ENCODE data around the gene LDLRAD3.

LDLRAD3 gene

GRCh38 chr11:36254713-36255112 is 310.9 kb downstream of the LDLRAD3 start:
- H3K4me3 ChIP-seq (ENCODE audit: extremely low read depth, insufficient read depth, low read length, poor library complexity, severe bottlenecking) = no peak overlapping the region
- 83 to 100% methylated on average over 1 of the region's 1 CpG for WGBS, 2 experiments (ENCODE audit: insufficient coverage in 2 of 2)
- peaks cover 6% of the 10 kb centered on the region for H3K4me1 ChIP-seq (ENCODE audit: control insufficient read depth, insufficient read depth, low read length, poor library complexity, severe bottlenecking)
- no peak overlapping the region for H3K27ac ChIP-seq (ENCODE audit: low read depth, low read length, severe bottlenecking)
- peaks cover 9% of the 10 kb centered on the region for H3K9me3 ChIP-seq (ENCODE audit: control insufficient read depth, low read length)
- no peaks in the 10 kb centered on the region for H3K36me3 ChIP-seq (ENCODE audit: control insufficient read depth, insufficient read depth, low read length)

GRCh38 chr11:36257351-36257750 is 313.5 kb downstream of the LDLRAD3 start:
- Histone ChIP-seq H3K36me3 (ENCODE audit: control insufficient read depth, insufficient read depth, low read length) (no peaks in the 10 kb centered on the region), H3K9me3 (ENCODE audit: control insufficient read depth, low read length) (no peaks in the 10 kb centered on the region), H3K27ac (ENCODE audit: low read depth, low read length, severe bottlenecking) (no peak overlapping the region), H3K4me3 (ENCODE audit: extremely low read depth, insufficient read depth, low read length, poor library complexity, severe bottlenecking) (no peak overlapping the region), H3K4me1 (ENCODE audit: control insufficient read depth, insufficient read depth, low read length, poor library complexity, severe bottlenecking) (peaks cover 11% of the 10 kb centered on the region)
- 74 to 95% methylated on average over 4 to 5 of the region's 5 CpGs for WGBS, 2 experiments (ENCODE audit: insufficient coverage in 2 of 2)

GRCh38 chr11:36258730-36259360 is 315.0 kb downstream of the LDLRAD3 start:
- Histone ChIP-seq H3K4me3 (ENCODE audit: extremely low read depth, insufficient read depth, low read length, poor library complexity, severe bottlenecking) (no peak overlapping the region), H3K4me1 (ENCODE audit: control insufficient read depth, insufficient read depth, low read length, poor library complexity, severe bottlenecking) (peaks cover 11% of the 10 kb centered on the region), H3K27ac (ENCODE audit: low read depth, low read length, severe bottlenecking) (no peak overlapping the region), H3K36me3 (ENCODE audit: control insufficient read depth, insufficient read depth, low read length) (no peaks in the 10 kb centered on the region), H3K9me3 (ENCODE audit: control insufficient read depth, low read length) (no peaks in the 10 kb centered on the region)
- 43 to 44% methylated on average over 11 of the region's 12 CpGs for WGBS, 2 experiments (ENCODE audit: insufficient coverage in 2 of 2)

- Histone ChIP-seq H3K36me3 (ENCODE audit: control insufficient read depth, insufficient read depth, low read length) (no peaks in the 10 kb centered on the region), H3K9me3 (ENCODE audit: control insufficient read depth, low read length) (no peaks in the 10 kb centered on the region), H3K27ac (ENCODE audit: low read depth, low read length, severe bottlenecking) (no peak overlapping the region), H3K4me1 (ENCODE audit: control insufficient read depth, insufficient read depth, low read length, poor library complexity, severe bottlenecking) (peaks cover 11% of the 10 kb centered on the region), H3K4me3 (ENCODE audit: extremely low read depth, insufficient read depth, low read length, poor library complexity, severe bottlenecking) (no peak overlapping the region)
- 86 to 89% methylated on average over 4 of the region's 4 CpGs for WGBS, 2 experiments (ENCODE audit: insufficient coverage in 2 of 2)
Observed at GRCh38 chr11:36261094-36261493, 317.2 kb downstream of the LDLRAD3 start.

DNA sequence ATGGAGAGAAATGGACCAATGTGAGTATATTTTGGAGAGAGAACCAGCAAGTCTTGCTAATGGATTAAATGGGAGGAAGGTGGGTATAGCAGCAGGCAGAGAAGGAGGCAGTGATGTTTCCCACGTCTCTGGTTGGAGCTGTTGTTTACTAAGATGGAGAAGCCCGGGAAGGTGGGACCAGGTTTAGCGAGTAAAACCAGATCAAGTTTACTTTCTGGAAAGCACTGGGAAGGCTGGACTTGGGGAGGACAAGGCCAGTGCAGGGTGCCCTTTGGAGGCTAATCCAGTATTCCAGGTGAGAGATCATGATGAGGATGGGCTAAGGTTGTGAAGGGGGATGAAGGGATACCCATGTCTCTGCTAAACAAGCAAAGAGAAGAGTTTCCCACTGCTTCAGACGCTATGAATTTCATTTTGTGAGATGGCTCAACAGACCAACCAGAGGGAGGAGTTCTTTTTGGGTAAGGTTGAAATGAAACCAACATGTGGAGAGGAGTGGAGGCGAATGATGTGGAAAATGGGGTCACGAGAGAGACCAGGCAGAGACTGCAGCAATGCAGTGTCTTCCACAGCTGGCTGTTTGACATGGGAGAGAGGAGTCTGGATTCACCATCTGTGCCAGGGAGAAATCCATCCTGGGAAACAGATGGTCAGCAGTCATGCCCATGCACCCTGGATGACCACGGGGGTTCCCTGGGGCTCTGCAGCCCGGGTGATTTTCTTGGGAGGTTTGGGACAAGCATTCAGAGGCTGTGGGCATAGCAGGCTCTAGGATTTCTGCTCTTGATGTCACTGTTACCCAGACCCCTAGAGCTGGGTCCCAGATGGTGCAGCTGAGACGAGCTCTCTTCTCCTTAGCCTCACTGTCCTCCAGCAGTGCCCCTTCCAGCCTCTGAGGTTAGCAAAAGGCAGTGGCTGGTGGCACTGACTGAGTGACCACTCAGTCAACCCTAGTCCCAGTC is 320.4 kb downstream of the LDLRAD3 start:
- Histone ChIP-seq H3K9me3 (ENCODE audit: control insufficient read depth, low read length) (no peaks in the 10 kb centered on the region), H3K27ac (ENCODE audit: low read depth, low read length, severe bottlenecking) (no peak overlapping the region), H3K36me3 (ENCODE audit: control insufficient read depth, insufficient read depth, low read length) (no peaks in the 10 kb centered on the region), H3K4me3 (ENCODE audit: extremely low read depth, insufficient read depth, low read length, poor library complexity, severe bottlenecking) (no peak overlapping the region), H3K4me1 (ENCODE audit: control insufficient read depth, insufficient read depth, low read length, poor library complexity, severe bottlenecking) (peaks cover 9% of the 10 kb centered on the region)
- WGBS, 2 experiments (ENCODE audit: insufficient coverage in 2 of 2) = 78 to 82% methylated on average over 8 to 9 of the region's 9 CpGs

DNA sequence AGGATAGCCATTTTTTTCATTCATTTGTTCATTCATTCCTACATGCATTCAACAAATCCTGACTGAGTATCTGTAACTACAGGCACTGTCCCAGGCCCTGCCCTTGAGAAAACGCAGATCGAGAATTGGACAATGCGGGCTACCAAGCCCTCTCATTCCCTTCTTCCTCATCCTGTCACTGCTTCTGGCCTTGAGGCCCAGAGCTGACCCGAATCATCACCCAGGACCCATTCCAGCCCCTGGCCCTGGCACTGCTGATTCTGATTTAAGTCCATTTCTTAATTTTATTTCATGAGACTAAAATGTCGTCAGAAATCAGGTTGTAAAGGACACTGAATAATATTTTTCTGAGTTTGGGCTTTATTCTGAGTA is 321.1 kb downstream of the LDLRAD3 start:
- H3K27ac ChIP-seq (ENCODE audit: low read depth, low read length, severe bottlenecking) = no peak overlapping the region

GRCh38 chr11:36265793-36266628 is 322.1 kb downstream of the LDLRAD3 start:
- Histone ChIP-seq H3K36me3 (ENCODE audit: control insufficient read depth, insufficient read depth, low read length) (peaks cover 7% of the 10 kb centered on the region), H3K9me3 (ENCODE audit: control insufficient read depth, low read length) (no peaks in the 10 kb centered on the region), H3K4me3 (ENCODE audit: extremely low read depth, insufficient read depth, low read length, poor library complexity, severe bottlenecking) (no peak overlapping the region), H3K4me1 (ENCODE audit: control insufficient read depth, insufficient read depth, low read length, poor library complexity, severe bottlenecking) (no peaks in the 10 kb centered on the region), H3K27ac (ENCODE audit: low read depth, low read length, severe bottlenecking) (no peak overlapping the region)
- WGBS, 2 experiments (ENCODE audit: insufficient coverage in 2 of 2) = 41 to 51% methylated on average over 8 to 10 of the region's 13 CpGs

More for the DNA sequence above, 321.1 kb downstream of the LDLRAD3 start:
- Histone ChIP-seq H3K9me3 (ENCODE audit: control insufficient read depth, low read length) (no peaks in the 10 kb centered on the region), H3K4me1 (ENCODE audit: control insufficient read depth, insufficient read depth, low read length, poor library complexity, severe bottlenecking) (peaks cover 6% of the 10 kb centered on the region), H3K36me3 (ENCODE audit: control insufficient read depth, insufficient read depth, low read length) (no peaks in the 10 kb centered on the region), H3K4me3 (ENCODE audit: extremely low read depth, insufficient read depth, low read length, poor library complexity, severe bottlenecking) (no peak overlapping the region)
- 95 to 96% methylated on average over 5 of the region's 5 CpGs for WGBS, 2 experiments (ENCODE audit: insufficient coverage in 2 of 2)

- WGBS, 2 experiments (ENCODE audit: insufficient coverage in 2 of 2) = 45 to 100% methylated on average over 1 to 4 of the region's 5 CpGs
- Histone ChIP-seq H3K4me3 (ENCODE audit: extremely low read depth, insufficient read depth, low read length, poor library complexity, severe bottlenecking) (no peak overlapping the region), H3K9me3 (ENCODE audit: control insufficient read depth, low read length) (no peaks in the 10 kb centered on the region), H3K4me1 (ENCODE audit: control insufficient read depth, insufficient read depth, low read length, poor library complexity, severe bottlenecking) (no peaks in the 10 kb centered on the region), H3K27ac (ENCODE audit: low read depth, low read length, severe bottlenecking) (no peak overlapping the region), H3K36me3 (ENCODE audit: control insufficient read depth, insufficient read depth, low read length) (peaks cover 13% of the 10 kb centered on the region)
Observed at GRCh38 chr11:36266767-36267166, 322.9 kb downstream of the LDLRAD3 start.

DNA sequence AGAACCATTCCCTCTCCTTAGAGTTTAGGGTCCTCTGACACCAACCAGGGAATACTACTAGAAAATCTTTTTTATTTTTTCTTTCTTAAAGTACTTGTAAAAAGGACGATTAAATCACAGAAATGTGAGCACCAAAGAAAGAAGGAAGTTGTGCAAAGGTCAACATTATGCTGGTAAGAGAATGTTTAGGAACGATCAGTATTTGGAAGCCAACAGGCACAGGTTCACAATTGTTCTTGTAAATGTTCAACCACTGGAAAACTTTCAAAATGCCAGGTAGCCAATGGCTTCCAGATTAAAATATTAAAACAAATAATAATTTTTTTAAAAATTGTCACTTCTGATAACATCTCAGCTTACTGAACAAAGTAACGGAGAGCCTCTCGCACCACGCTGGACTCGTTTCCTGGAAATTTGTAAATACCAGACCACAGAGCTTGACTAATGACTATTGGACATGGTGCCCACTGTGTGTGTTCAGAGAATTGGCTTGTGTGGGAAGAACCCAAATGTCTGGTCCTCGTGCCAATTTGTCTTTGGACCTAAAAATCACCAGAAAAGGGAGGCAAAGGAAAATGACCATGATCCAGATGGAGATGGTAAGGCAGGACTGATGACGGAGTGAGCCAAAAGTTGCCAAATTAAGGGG is 324.6 kb downstream of the LDLRAD3 start:
- Histone ChIP-seq H3K4me3 (ENCODE audit: extremely low read depth, insufficient read depth, low read length, poor library complexity, severe bottlenecking) (no peak overlapping the region), H3K36me3 (ENCODE audit: control insufficient read depth, insufficient read depth, low read length) (peaks cover 30% of the 10 kb centered on the region), H3K9me3 (ENCODE audit: control insufficient read depth, low read length) (no peaks in the 10 kb centered on the region), H3K27ac (ENCODE audit: low read depth, low read length, severe bottlenecking) (no peak overlapping the region), H3K4me1 (ENCODE audit: control insufficient read depth, insufficient read depth, low read length, poor library complexity, severe bottlenecking) (no peaks in the 10 kb centered on the region)
- 83 to 96% methylated on average over 4 to 8 of the region's 8 CpGs for WGBS, 2 experiments (ENCODE audit: insufficient coverage in 2 of 2)

DNA sequence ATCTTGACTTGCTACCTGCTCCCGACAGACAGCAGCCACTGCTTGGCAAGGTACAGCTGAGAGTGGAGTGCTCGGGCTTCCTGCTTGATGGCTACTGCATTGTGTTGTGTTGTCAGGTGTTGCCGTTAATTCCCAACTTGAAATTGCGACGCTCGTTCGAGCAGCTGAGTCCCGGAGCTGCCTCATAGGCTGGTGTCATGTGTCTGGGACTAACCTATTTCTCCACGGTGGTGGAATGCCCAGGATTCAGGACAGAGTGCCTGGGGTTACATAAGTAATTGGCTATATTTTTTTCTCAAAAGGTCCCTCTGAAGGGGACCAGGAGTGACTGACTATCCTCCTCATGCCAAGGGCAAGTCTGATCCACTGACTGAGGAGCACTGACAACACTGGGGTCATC is 326.8 kb downstream of the LDLRAD3 start:
- Histone ChIP-seq H3K4me1 (ENCODE audit: control insufficient read depth, insufficient read depth, low read length, poor library complexity, severe bottlenecking) (no peaks in the 10 kb centered on the region), H3K36me3 (ENCODE audit: control insufficient read depth, insufficient read depth, low read length) (peaks cover 37% of the 10 kb centered on the region), H3K27ac (ENCODE audit: low read depth, low read length, severe bottlenecking) (no peak overlapping the region), H3K4me3 (ENCODE audit: extremely low read depth, insufficient read depth, low read length, poor library complexity, severe bottlenecking) (no peak overlapping the region), H3K9me3 (ENCODE audit: control insufficient read depth, low read length) (no peaks in the 10 kb centered on the region)
- WGBS, 2 experiments (ENCODE audit: insufficient coverage in 2 of 2) = 95 to 99% methylated on average over 9 of the region's 9 CpGs
